GM19238 (cell line): ENCODE results near the gene SPNS1.

Experiments used
- DNase-seq: peaks from one replicate; pipeline ENCODE4 v3.0.0; 2011; ENCODE audit warnings: low spot score; ENCODE audit not compliant: insufficient read length

SPNS1 gene

GRCh38 chr16:29025218-29025617 lies 50.6 kb downstream of the SPNS1 start:
- DNase-seq = no peak

DNA sequence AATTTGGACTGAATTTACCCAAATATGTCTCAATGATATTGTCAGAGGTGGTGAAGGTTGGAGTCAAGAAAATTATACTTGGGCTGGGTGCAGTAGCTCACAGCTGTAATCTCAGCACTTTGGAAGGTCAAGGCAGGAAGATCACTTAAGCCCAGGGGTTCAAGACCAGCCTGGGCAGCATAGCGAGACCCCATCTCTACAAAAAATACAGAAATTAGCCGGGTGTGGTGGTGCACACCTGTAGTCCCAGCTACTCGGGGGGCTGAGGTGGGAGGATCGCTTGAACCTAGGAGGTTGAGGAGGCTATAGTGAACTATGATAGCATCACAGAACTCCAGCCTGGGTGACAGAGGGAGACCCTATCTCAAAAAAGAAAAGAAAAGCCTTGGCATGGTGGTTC lies 51.2 kb downstream of the SPNS1 start:
- no peak for DNase-seq

GRCh38 chr16:29028457-29029167 lies 54.0 kb downstream of the SPNS1 start:
- DNase-seq = no peak

DNA sequence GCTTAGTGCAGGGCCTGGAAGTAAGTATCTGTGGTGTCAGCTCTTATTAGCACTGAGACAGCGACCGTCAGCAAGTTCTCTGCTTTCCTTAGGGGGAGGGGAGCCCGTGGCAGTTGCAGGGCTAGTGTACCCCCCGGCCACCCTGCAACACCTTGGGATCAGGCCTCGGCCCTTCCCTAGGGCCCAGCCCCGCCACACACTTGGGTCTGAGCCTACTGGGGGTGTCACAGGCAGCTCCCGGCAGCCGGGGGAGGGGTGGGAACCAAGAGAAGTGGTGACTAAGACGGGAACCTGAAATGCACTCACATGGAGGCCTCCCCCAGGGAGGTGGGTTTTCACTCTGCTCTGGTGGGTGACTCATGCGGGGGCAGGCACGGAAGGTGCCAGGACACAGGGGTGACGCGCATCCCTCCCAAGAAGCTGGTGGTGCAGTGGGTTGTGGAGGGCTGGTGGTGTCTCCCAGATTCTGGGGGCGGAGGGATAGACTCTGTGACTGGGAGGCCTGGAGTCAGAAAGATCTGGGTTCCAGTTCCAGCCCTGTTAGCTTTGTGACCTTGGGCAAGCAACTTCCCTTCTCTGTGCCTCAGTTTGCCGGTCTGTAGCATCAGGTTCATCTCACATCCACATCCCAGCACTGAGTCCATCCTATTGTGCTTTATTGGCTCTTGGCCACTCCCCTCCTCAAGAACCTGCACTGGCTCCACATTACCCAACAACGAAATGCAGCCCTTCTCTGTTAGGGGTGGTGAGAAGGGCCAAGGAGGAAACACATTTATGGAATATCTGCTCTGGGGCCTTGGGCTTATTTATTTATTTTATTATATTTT lies 54.8 kb downstream of the SPNS1 start:
- DNase-seq = no peak

DNA sequence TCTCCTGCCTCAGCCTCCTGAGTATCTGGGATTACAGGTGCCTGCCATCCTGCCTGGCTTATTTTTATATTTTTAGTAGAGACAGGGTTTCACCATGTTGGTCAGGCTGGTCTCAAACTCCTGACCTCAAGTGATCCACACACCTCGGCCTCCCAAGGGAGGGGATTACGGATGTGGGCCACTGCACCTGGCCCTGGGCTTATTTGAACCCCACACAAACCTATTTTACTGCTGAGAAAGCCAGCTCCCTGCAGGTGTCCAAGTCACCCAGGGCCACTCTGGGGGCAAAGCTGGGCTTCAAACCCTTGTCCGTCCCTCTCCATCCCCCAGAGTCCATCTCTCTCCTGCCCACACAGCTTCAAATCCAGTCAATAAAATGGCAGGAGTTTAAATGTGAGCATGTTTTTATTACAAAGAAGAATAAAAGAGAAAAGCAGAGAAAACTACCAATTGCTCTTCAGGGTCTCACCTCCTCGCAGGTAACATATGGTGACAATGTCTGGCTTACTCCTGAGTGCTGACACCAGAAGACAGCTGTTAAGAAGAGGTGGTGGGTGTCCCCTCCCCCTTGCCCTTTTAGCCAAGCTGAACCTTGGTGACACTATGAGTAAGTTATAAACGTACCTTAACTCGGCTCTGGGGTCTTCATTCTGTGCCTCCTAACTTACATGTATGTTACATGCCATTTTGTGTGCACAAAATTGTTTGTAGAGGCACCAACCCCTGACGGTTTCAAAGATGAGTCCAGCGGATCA lies 55.7 kb downstream of the SPNS1 start:
- DNase-seq = no peak
